Measurements from ENCODE around the gene MIPEP.

The MIPEP gene

DNA sequence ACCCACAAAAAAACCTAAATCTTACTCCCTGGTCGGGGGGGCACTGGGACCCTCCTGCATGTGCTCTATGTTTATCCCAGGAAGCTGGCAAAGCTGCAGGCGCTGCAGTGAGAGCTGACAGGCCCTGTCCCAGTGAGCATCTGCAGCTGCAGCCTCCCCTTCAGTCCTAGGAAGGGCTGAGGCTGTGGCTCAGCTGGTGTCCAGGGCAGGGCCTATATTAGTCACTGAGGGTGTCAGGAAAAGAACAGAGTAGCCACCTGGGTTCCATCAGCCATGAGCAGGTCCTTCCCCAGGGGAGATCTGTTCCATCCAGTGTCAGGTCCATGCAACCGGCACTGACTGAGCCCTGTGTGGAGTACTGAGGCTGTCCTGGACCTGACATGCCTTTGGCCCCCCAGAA lies 198.5 kb downstream of the MIPEP start:
- H3K4me1 Mint-ChIP-seq = peaks cover 15% of the 10 kb centered on the region
- DNase-seq = no peak
- H3K27ac Mint-ChIP-seq = no peak overlapping the region
- H3K4me3 Mint-ChIP-seq = no peak overlapping the region
- peaks cover 5% of the 10 kb centered on the region for H3K36me3 Mint-ChIP-seq (ENCODE audit: low read depth)
- TF ChIP-seq, protein P1, sequence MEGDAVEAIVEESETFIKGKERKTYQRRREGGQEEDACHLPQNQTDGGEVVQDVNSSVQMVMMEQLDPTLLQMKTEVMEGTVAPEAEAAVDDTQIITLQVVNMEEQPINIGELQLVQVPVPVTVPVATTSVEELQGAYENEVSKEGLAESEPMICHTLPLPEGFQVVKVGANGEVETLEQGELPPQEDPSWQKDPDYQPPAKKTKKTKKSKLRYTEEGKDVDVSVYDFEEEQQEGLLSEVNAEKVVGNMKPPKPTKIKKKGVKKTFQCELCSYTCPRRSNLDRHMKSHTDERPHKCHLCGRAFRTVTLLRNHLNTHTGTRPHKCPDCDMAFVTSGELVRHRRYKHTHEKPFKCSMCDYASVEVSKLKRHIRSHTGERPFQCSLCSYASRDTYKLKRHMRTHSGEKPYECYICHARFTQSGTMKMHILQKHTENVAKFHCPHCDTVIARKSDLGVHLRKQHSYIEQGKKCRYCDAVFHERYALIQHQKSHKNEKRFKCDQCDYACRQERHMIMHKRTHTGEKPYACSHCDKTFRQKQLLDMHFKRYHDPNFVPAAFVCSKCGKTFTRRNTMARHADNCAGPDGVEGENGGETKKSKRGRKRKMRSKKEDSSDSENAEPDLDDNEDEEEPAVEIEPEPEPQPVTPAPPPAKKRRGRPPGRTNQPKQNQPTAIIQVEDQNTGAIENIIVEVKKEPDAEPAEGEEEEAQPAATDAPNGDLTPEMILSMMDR (IDR thresholded peaks at IDR 0.05) = no peak
- H3K9me3 Mint-ChIP-seq = peaks cover 16% of the 10 kb centered on the region
- no peaks in the 10 kb centered on the region for H3K27me3 Mint-ChIP-seq (ENCODE audit: low read depth, poor library complexity)

- no peaks in the 10 kb centered on the region for H3K27me3 Mint-ChIP-seq (ENCODE audit: low read depth, poor library complexity)
- no peak for DNase-seq
- no peak overlapping the region for H3K4me3 Mint-ChIP-seq
- H3K27ac Mint-ChIP-seq = no peak overlapping the region
- no peaks in the 10 kb centered on the region for H3K36me3 Mint-ChIP-seq (ENCODE audit: low read depth)
- H3K4me1 Mint-ChIP-seq = peaks cover 10% of the 10 kb centered on the region
- TF ChIP-seq, protein P1 (IDR thresholded peaks at IDR 0.05) = no peak
- H3K9me3 Mint-ChIP-seq = peaks cover 34% of the 10 kb centered on the region
Observed at GRCh38 chr13:23688336-23688735, 200.9 kb downstream of the MIPEP start.

- H3K27ac Mint-ChIP-seq = no peak overlapping the region
- DNase-seq = no peak
- peaks cover 7% of the 10 kb centered on the region for H3K4me1 Mint-ChIP-seq
- TF ChIP-seq, protein P1 (IDR thresholded peaks at IDR 0.05) = no peak
- peaks cover 41% of the 10 kb centered on the region for H3K9me3 Mint-ChIP-seq
- H3K27me3 Mint-ChIP-seq (ENCODE audit: low read depth, poor library complexity) = no peaks in the 10 kb centered on the region
- no peaks in the 10 kb centered on the region for H3K36me3 Mint-ChIP-seq (ENCODE audit: low read depth)
- H3K4me3 Mint-ChIP-seq = no peak overlapping the region
Observed at GRCh38 chr13:23687614-23688013, 201.6 kb downstream of the MIPEP start.

- TF ChIP-seq, protein P1 (IDR thresholded peaks at IDR 0.05) = no peak
- Mint-ChIP-seq H3K4me3 (no peak overlapping the region), H3K9me3 (peaks cover 48% of the 10 kb centered on the region), H3K27me3 (ENCODE audit: low read depth, poor library complexity) (no peaks in the 10 kb centered on the region), H3K36me3 (ENCODE audit: low read depth) (no peaks in the 10 kb centered on the region), H3K27ac (no peak overlapping the region), H3K4me1 (peaks cover 6% of the 10 kb centered on the region)
- no peak for DNase-seq
Observed at GRCh38 chr13:23686948-23687347, 202.3 kb downstream of the MIPEP start.

- H3K4me3 Mint-ChIP-seq = no peak overlapping the region
- H3K4me1 Mint-ChIP-seq = peaks cover 20% of the 10 kb centered on the region
- no peak for DNase-seq
- no peaks in the 10 kb centered on the region for H3K27me3 Mint-ChIP-seq (ENCODE audit: low read depth, poor library complexity)
- H3K27ac Mint-ChIP-seq = no peak overlapping the region
- TF ChIP-seq, protein P1 (IDR thresholded peaks at IDR 0.05) = no peak
- H3K9me3 Mint-ChIP-seq = peaks cover 54% of the 10 kb centered on the region
- no peaks in the 10 kb centered on the region for H3K36me3 Mint-ChIP-seq (ENCODE audit: low read depth)
Observed at GRCh38 chr13:23685416-23685815, 203.8 kb downstream of the MIPEP start.

GRCh38 chr13:23684647-23685046 lies 204.6 kb downstream of the MIPEP start:
- no peak for DNase-seq
- peaks cover 59% of the 10 kb centered on the region for H3K9me3 Mint-ChIP-seq
- H3K36me3 Mint-ChIP-seq (ENCODE audit: low read depth) = no peaks in the 10 kb centered on the region
- no peaks in the 10 kb centered on the region for H3K27me3 Mint-ChIP-seq (ENCODE audit: low read depth, poor library complexity)
- peaks cover 27% of the 10 kb centered on the region for H3K4me1 Mint-ChIP-seq
- TF ChIP-seq, protein P1 (IDR thresholded peaks at IDR 0.05) = no peak
- no peak overlapping the region for H3K27ac Mint-ChIP-seq
- no peak overlapping the region for H3K4me3 Mint-ChIP-seq

All from nephron progenitor cell (in vitro differentiated cells).